Stimulated activated CD4-positive, alpha-beta T cell treated with anti-CD3 and anti-CD28 coated beads, Interleukin-15, amount 100 ng/mL, for 48 hours (primary cell): ENCODE measurements around the gene CDC123.
A peak's percentile ranks its signal among the peaks of the same experiment; 100 is the strongest.
"Not testable (repeated sequence)": the region's sequence is repeated elsewhere in the genome, so short reads cannot be mapped to it uniquely, and the experiment has no call there.

Experiments
- DNase-seq, 2 donors: peaks; one replicate each; pipeline ENCODE4 v3.0.0-alpha.2; 2020; ENCODE audit warnings: low read depth in 2 of 2

Gene CDC123

DNA sequence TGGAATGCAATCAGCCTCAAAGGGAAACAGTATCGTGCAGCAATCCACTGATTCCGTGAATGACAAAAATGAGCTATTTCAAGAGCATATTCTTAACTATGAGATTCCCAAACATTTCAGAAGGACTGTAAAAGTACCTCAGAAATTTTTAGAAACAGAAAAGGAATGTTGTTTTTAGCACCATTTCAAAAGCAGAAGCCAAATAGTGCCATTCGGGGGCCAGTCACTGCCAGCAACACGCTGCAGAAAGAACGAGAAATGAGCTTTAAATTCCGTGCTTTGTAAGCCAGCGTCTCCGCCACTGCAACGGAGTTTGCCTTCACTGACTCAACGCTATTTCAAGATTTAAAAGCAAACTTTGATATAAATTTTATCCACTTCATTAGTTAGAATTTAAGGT is 6.6 kb upstream of the CDC123 start:
- DNase-seq: no peak

DNA sequence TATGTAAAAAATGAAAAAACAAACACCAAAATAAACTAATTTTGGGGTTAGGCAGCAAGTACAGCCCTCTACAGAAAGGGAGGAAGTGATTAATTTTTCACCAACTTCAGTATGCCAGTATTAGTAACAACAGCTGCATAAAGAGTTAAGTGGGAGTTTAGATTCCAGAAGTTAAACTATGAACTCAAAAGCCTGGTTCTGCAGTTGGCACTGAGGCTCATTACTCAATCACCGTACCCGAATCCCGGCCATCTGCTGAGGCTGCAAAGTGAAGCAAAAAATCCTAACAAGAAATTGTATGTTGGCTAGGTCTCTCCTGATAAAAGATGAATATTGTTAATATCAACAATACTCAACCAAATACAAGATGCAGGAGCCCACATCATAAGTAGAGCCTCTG is 4.3 kb upstream of the CDC123 start:
- DNase-seq: no peak

DNA sequence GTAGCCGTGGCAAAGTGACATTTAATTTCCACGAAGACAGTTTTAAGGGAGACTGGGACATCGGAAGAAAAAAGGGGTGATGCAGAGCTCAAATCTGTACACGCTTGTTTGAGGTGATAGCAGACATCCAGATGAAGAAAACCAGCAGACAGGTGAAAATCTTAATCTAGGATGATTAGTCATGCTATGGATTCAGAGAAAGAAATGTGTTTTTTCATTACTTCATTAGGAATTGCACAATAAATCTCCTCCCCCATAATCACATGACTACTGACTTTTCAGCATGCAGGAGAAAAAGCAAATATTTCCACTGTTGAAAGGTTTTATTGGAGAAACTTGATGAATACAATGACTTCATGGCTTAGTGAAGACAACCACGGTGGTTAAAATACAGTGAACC is 2.8 kb upstream of the CDC123 start:
- no peak for DNase-seq

DNA sequence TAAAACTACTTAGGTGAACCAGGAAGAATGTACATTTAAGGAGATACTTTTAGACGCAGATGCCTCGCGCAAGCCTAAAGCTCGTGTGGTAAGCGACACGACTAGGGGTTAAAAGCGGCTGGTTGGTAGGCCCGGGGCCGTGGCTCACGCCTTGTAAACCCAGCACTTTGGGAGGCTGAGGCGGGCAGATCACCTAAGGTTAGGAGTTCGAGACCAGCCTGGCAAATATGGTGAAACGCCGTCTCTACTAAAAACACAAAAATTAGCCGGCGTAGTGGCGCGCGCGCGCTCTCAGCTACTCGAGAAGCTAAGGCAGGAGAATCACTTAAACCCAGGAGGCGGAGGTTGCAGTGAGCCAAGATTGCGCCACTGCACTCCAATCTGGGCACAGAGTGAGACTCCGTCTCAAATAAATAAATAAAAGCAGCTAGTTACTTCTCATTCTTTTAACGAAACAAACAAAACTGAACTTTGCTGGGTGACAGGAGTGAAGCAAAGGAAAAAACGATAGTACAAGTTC is 1.2 kb upstream of the CDC123 start:
- no peak for DNase-seq

DNA sequence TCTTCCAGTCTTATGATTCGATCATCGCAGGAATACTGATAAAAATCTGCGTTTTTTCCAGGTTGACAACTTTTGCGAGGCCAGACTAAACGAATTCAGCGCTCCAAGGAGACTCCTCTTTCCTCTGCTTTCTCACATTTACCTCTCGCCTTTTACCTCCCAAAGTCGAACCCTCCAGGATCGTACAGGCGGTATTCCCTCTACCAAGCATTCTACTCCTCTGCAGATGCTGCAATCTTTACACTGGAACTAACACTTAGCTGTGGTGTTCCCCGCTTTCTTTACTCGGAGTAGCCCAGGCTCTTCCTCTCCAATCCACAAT is 746 bp upstream of the CDC123 start:
- no peak for DNase-seq

DNA sequence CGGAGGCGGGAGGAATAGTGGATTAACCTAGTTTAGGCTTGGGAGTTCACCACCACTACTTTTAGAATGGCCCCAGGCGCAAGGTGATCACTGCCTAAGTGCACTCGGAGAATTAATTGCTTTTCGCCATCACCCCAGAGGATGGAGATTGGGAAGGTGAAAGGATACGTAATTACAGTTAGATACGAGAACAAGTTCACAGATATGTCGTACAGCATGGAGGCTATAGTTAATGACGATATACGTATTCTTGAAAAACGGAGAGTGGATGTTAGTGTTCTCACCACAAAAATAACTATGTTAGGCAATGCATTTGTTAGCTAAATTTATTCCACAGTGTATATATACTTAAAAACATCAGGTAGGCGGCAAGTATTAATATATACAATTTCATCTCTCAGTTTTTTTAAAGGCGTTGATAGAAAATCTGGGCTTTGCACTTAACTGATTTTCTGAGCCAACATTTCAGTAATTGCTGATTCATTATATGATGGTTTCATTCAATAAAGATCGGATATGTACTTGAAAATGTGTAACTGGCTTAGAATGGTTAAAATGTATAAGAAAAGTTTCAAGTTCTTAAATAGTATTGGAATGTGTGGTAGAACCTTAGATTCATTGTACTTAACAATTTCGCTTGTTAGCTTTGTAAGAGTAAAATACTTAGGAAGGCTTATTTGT is 683 bp downstream of the CDC123 start:
- no peak for DNase-seq

DNA sequence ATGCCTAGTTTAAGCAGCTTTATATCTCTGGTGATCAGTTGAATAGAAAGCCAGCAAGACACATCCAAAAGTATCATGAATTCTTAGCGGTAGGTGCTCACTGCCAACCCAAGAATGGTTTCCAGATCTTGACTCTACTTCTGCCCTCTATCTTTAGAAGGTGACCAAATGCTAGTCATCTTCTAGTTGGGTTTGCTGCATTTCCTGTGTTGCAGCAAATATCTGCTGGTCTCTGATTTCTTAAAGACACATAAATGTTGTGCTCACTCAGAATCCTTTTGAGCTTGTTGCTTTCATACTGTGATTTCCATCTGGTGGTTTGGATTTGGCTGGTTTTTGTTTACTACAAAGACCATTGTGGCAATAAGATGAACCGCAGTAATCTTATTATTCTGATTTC is 2.2 kb downstream of the CDC123 start:
- no peak for DNase-seq

DNA sequence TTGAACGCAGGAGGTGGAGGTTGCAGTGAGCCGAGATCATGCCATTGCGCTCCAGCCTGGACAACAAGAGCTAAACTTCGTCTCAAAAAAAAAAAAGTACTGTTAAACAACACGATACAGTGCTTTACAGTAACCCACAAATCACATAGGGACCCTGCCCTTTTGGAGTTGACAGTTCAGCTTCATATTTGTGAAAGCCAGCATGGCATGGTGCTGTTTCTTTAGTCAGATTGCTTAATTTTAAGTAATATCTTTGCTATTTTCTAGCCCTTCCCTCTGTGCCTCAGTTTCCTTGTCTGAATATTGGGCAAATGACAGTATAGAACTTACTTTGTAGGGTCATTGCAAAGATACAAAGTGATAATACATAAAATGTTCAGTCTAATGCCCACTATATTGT is 4.9 kb downstream of the CDC123 start:
- no peak for DNase-seq

DNA sequence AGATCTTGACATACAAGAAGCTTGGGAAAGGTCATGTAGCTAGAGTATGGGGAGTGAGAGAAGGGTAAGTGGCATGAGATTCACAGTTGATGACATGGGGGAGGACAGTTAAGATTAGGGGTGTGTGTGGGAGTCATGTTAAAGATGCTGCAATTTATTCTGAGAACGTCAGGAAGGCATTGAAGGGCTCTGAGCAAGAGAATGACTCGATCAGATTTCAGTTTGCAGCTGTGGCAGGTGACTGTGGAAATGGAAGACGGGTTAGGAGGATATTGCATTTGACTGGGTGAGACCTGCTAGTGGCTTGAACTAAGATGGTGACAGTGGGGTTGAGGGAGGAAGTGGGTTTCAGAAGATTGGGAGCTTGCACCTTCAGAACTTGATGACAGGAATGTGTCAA is 5.6 kb downstream of the CDC123 start:
- DNase-seq: no peak

DNA sequence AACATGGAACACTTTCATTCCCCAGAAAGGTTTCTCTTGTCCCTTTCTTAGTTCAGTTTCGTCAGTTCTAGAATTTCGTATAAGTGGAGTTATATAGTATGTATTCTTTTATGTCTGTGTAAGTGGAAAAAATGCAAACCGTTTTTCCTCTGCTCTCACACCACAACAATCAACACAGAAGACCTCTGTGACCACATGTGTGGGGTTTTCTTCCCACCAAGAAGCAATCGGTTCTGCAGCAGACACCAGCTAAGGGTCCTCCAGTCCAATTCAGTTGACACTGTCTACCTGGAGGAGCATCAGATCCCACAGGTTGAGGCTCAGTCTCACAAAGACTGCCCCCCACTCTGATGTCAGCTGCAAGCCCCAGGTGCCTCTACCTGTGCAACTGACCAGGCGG is 6.2 kb downstream of the CDC123 start:
- no peak for DNase-seq

DNA sequence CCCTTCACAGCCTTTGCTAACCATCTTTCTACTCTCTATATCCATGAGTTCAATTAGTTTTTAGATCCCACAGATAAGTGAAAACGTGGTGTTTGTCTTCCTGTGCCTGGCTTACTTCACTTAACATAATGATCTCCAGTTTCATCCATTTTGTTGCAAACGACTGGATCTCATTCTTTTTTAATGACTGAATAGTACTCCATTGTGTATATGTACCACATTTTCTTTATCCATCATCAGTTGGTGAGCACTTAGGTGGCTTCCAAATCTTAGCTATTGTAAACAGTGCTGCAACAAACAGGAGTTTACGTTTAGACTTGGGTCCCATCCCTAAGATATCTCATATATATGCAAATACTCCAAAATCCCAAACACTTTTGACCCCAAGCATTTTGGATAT is 9.1 kb downstream of the CDC123 start:
- no peak for DNase-seq

DNA sequence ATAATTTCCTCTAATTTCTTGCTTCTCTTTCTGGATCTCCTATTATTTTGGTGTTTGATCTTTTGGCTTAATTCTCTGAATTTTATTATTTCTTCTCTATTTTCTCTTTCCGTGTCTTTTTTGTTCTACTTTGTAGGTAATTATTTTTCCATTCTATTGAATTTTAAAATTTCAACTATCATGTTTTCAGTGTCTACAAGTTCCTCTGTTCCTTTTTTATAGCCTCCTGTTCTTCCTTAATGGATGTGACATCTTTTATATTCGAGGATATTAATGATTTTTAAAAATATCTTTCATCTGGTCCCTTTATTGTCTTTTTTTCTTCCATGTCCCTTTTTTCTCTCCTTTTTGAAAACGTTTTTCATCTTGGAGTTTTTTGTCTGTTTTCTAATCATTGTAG is 11.1 kb downstream of the CDC123 start:
- DNase-seq: no peak

DNA sequence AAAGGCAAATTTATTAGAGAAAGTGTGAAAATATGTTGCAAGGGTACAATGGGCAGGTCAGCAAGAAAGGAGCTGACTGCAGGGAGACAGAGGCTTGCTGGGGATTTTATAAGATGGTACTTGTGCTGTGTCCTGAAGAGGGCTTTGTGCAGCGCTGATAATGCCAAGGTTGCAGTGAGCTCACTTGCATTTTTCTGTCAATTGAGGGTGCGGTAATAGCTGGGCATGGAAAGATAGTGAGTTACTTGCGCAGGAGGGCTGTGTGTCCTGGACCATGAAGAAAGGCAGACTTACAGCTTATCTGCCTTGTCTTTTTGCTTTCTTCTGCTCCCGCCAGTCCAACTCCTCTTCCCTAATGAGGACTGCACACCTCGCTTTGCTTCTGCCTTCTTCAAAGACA is 12.5 kb downstream of the CDC123 start:
- no peak for DNase-seq

DNA sequence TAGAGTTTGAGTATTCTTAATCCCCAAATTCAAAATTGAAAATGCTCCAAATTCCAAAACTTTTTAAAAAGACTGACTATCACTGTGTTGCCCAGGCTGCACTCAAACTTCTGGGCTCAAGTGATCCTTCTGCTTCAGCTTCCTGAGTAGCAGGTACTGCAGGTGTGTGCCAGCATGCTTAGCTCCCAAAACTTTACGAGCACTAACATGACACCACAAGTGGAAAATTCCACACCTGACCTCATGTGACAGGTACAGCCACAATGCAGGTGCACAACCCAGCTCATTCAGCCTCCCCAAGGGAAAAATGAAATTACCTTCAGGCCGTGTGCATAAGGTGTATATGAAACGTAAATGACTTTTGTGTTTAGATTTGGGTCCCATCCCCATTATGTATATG is 16.5 kb downstream of the CDC123 start:
- DNase-seq: no peak

DNA sequence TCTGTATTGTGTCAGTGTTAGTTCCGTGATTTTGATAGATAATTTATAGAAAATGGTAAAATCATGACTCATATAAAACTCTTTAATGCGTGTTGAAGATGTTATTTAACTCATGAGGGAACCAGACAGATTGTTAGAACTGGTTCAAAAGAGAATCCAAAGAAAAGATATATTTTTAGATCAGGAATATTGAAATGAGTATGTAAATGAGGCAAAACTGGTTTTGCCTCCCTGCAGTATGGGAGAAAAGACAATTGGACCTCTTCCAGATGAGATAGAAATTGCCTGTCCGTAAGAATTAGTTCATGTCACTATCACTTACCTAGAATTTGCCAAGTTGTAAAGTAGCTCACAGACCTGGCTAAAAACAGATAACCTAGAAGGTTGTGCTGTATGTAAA is 17.6 kb downstream of the CDC123 start:
- no peak for DNase-seq

DNA sequence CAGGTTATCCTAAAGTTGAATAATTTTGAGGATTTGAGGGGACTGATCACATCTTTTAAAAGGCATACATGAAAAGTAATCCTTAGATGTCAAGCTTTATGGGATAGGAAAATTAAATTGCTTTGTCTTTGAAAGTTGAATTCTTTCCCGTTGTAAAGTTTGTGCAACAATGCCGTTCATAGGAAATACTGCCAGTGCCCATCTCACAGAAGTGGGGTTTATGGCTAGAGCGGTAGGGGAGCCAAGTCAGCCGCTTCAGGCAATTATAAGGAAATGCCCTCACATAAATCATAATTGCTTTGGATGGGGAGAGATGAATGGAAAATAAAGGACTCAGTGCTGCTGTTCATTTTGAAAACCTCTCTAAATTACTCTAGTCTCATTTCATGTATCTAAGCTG is 18.1 kb downstream of the CDC123 start:
- no peak for DNase-seq

DNA sequence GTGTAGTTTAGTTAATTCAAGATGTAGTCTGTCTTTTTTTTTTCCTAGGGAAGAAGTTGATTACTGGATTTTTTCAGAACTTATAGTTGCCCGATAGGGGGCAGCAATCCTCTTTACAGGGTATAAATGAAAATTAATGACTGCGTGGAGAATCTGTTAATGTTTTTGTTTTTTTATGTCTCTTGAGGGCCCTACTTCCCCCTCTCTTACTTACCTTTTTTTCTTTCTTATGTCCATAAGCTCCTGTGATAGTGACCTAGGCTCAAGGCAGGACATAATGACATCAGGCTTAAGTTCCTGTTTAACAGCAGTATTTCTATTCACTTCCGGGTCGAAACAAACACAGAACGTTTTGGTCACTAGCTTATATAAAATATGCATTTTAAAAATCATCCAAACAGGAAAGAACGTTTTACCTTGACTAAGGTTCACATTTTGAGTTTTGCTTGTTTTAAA is 18.8 kb downstream of the CDC123 start:
- peak in 1 of 2 donors; percentile 24 for DNase-seq

DNA sequence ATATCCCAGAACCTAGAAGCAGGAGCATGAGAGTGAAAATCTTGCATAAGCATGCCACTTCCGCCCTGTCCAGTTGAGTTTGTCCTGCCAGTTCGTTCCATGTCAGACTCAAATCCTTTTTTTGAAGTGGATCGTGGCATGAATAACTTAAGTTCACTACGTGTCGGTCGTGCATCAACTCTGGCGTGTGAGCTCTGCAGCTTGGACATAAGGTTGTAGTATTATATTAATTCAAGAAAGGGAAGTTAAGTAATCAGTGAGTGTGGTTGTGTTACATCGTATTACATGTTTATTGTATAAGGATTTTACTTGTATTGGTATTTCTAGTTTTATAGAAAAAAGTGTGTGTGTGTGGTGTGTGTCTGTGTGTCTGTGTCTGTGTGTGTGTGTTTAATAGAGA is 23.0 kb downstream of the CDC123 start:
- no peak for DNase-seq

DNA sequence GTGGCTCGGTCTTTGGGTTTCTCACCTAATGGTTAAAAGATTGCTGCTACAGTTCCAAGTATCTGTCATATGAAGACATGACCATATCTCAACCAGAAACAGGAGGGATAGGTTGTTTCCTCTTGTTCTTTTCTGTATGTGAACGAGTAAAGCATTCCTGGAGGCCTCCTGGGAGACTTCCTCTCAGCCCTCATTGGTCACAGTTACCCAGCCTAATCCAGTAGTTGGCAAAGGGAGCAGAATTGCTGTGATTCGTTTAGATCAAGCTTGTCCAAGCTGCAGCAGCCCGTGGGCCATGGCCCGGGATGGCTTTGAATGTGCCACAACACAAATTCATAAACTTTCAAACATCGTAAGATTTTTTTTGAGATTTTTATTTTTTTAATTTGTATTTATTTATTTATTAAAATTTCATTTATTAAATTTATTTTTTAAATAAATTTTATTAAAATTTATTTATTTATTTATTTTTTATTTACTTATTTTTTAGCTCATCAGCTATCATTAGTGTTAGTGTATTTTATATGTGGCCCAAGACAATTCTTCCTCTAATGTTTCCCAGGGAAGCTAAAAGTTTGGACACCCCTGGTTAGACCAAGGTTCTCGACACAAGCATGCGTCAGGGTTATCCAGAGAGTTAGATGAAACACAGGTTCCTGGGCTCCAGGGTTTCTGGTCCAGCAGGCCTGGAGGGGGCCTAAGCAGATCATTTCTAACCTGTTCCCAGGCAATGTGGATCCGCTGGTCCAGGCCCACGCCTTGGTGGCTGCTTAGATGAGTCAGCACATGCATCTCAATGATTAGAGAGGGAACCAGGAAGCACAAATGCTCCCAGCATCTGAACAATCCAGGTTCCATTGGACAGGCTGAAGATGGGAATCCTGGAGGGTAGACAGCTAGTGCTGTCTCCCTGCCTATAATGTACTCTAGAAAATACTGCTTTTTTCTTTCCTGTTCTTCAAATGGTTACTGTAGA is 25.6 kb downstream of the CDC123 start:
- no peak for DNase-seq

DNA sequence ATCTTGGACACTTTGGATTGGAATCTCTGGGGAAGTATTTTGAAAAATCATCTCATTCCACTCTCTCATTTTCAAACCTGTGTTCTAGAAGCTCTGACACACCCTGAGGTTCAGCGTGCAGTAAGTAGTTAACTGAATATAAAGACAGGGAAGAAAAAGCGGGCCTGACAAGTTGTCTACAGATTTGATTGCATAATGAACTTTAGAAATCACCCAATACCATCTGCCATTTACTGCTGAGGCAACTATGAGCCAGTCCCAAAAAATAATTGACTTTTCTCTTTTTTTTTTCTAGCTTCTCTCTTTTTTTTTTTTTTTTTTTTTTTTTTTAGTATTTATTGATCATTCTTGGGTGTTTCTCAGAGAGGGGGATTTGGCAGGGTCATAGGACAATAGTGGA is 29.5 kb downstream of the CDC123 start:
- DNase-seq: no peak

DNA sequence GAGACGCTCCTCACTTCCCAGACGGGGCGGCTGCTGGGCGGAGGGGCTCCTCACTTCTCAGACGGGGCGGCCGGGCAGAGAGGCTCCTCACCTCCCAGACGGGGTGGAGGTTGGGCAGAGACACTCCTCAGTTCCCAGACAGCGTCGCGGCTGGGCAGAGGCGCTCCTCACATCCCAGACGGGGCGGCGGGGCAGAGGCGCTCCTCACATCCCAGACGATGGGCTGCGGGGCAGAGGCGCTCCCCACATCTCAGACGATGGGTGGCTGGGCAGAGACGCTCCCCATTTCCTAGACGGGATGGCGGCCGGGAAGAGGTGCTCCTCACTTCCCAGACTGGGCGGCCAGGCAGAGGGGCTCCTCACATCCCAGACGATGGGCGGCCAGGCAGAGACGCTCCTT is 30.4 kb downstream of the CDC123 start:
- not testable (repeated sequence) for DNase-seq

DNA sequence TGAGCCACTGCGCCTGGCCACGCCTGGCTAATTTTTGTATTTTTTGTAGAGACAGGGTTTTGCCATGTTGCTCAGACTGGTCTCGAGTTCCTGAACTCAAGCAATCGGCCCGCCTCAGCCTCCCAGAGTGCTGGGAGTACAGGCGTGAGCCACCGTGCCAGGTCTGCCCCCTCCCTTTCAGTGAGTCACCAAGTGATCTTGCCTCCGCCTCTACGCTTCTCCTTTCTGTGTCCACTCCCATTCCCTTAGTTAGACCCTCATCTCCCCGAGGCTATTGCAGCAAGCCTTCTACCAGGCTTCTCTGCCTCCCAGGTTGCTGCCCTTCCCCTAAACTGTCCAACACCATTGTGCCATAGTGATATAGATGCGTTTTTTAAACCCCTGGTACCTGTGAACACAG is 32.9 kb downstream of the CDC123 start:
- DNase-seq: no peak

DNA sequence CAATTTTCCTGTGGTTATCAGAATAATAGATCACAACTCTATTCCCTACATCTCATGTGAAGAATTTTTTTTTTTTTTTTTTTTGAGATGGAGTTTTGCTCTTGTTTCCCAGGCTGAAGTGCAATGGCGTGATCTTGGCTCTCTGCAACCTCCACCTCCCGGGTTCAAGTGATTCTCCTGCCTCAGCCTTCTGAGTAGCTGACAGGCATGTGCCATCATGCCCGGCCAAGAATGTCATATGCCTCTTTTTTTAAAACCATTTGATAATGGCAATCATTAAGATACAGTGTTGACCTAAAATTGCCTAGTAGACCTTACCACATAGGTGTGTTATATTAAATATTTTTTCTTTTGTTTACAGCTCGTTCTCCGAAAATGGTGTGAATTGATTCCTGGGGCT is 38.7 kb downstream of the CDC123 start:
- not testable (repeated sequence) for DNase-seq
